HG02610 (cell line): ENCODE results near the gene METAP1D.

ENCODE experiments used
- ATAC-seq: cut with Tn5 transposase; IDR thresholded peaks from one replicate; pipeline ENCODE4 v1.9.1; 2021; ENCODE audit warnings: mild to moderate bottlenecking, moderate library complexity; ENCODE audit not compliant: unreplicated experiment

METAP1D gene

GRCh38 chr2:172128484-172128883 is 128.7 kb downstream of the METAP1D start:
- no peak for ATAC-seq

GRCh38 chr2:172129404-172129803 is 129.7 kb downstream of the METAP1D start:
- ATAC-seq = no peak
